ENCODE measurements around the gene POLR3H.

The POLR3H gene

DNA sequence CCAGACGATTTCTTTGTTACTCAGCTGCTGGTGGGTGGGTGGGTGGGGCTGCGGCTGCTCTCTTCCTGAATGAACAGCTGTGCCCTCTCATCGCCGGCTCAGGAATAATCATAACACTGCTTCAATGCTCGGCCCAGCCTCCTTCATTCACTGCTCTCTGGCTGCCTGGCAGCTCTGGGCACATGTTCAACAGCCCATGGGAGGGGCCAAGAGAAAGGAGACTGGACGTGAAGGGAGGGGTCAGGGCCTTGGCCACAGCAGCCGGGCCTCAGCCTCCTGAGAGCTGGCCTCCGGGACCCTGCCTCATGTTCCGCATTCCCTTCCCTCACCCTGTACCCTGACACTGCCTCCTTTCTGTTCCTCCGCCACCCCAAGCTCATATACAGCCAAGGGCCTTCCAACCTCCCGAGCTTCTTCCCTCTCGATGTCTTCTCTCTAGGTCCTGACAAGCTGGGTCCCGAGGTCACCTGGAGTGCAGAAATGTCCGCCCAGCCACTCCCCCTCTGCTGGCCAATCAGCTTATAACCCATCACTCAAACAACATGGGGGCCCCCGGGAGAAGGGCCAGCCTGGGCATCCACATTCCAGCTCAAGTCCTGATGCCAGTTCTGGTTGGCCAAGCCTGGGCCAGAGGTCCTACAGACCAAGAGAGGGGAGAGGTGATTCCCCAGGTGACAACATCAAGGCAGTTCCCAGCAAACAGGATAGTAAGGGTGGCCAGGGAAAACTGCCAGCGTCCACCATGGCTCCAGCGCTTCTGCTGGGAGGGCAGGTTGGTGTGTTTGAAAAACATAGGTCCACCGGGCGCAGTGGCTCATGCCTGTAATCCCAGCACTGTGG, 13.4 kb upstream of the POLR3H start:
- H3K27me3 Mint-ChIP-seq = peaks cover 83% of the 10 kb centered on the region
- H3K4me1 Mint-ChIP-seq = peaks cover 6% of the 10 kb centered on the region
- H3K27ac Mint-ChIP-seq = no peak overlapping the region
- no peak overlapping the region for H3K4me3 Mint-ChIP-seq
- CTCF ChIA-PET = no interaction called here
- H3K36me3 Mint-ChIP-seq = no peaks in the 10 kb centered on the region
- no peaks in the 10 kb centered on the region for H3K9me3 Mint-ChIP-seq
- no peak for DNase-seq

GRCh38 chr22:41556561-41556960, 12.3 kb upstream of the POLR3H start:
- no peak for DNase-seq
- H3K27me3 Mint-ChIP-seq = peaks cover 82% of the 10 kb centered on the region
- H3K4me3 Mint-ChIP-seq = no peak overlapping the region
- CTCF ChIA-PET = no interaction called here
- peaks cover 6% of the 10 kb centered on the region for H3K4me1 Mint-ChIP-seq
- H3K27ac Mint-ChIP-seq = no peak overlapping the region
- no peaks in the 10 kb centered on the region for H3K9me3 Mint-ChIP-seq
- H3K36me3 Mint-ChIP-seq = no peaks in the 10 kb centered on the region

DNA sequence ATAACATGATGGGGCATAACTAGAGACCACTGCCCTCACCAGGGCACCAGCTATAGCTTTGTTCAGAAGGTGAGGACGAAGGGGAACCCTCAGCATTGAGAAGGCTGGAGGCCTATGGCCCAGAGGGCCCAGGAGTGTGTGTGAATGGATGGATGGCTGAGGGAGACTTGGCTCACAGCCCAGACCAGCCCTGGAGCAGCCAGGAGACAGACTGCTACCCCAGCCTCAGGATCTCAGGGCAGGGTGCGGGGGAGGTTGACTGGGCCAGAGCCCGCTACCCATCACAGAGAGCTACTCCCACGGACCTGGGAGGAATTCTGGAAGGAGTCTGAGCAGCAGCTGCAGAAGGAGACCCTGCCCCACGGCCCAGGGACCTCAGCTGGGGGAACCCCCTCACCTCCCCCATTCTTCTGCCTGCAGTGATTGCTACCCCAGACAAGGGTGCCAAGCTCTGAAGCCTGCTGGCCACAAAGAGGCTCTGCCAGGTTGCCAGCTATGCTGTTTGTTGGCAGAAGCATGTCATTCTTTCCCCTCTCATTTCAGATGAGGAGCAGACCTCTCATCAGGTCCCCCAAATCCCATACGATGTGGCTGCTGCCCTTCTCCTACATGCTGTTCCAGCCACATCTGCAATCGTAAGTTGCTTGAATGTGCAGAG, 11.2 kb upstream of the POLR3H start:
- no peak for DNase-seq
- no peak overlapping the region for H3K4me3 Mint-ChIP-seq
- no peak overlapping the region for H3K27ac Mint-ChIP-seq
- CTCF ChIA-PET = interaction anchor here (1.0 kb wide), 1 partner anchor 75 kb away, joined by 3 read pairs; no protein-coding TSS in a partner anchor
- H3K9me3 Mint-ChIP-seq = no peaks in the 10 kb centered on the region
- no peaks in the 10 kb centered on the region for H3K36me3 Mint-ChIP-seq
- peaks cover 6% of the 10 kb centered on the region for H3K4me1 Mint-ChIP-seq
- H3K27me3 Mint-ChIP-seq = peaks cover 80% of the 10 kb centered on the region

DNA sequence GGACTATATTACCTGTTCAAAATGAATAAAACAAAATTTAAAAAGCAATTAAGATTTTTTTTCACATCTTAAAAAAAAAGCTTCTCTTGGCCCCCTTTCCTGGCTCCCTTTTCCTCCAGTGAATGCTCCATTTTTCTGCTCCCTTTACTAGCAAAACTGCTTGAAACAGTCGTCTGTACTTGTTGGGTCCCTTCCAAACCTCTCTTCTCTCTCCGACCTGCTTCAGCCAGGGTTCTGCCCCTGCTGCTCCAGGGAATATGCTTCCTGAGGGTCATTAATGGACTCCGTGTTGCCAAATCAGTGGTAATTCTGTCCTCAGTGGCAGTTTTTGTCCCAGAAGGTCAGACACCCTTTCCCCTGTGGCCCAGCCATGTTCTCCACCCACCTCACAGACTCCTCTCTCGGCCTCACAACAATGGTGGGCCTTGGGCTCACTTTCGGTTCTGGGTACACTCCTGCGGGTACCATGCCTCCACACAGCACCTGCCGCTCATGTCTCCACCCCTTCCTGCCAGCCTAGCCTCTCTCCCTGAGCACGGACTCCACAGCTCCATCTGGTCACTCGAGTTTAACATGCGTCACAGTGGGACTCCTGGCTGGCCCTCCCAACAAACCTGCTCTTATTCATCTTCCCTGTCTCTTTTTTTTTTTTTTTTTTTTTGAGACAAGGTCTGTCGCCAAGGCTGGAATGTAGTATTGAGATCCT, 7.8 kb upstream of the POLR3H start:
- H3K27me3 Mint-ChIP-seq = peaks cover 62% of the 10 kb centered on the region
- no peaks in the 10 kb centered on the region for H3K9me3 Mint-ChIP-seq
- H3K4me1 Mint-ChIP-seq = peaks cover 2% of the 10 kb centered on the region
- CTCF ChIA-PET = interaction anchor here (0.7 to 1.0 kb wide), 2 partner anchors 9 to 13 kb away, joined by 3 read pairs; no protein-coding TSS in a partner anchor
- no peaks in the 10 kb centered on the region for H3K36me3 Mint-ChIP-seq
- H3K4me3 Mint-ChIP-seq = no peak overlapping the region
- H3K27ac Mint-ChIP-seq = no peak overlapping the region
- DNase-seq = no peak

DNA sequence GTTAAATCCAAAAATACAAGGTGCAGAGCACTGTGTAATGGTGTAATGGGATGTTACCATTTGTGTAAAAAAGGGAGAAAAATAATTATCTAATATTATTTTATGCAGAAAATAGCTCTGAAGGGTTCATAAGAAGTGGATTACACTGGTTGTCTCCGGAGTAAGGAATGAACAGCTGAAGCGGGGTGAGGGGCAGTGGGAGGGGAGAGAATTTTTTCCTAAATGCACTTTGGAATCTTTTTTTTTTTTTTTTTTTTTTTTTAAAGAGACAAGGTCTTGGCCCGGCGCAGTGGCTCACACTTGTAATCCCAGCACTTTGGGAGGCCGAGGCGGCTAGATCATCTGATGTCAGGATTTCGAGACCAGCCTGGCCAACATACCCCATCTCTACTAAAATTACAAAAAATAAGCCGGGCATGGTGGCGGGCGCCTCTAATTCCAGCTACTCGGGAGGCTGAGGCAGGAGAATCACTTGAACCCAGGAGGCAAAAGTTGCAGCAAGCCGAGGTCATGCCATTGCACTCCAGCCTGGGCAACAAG, 6.8 kb upstream of the POLR3H start:
- H3K27me3 Mint-ChIP-seq = peaks cover 57% of the 10 kb centered on the region
- no peak for DNase-seq
- no peak overlapping the region for H3K4me3 Mint-ChIP-seq
- no peaks in the 10 kb centered on the region for H3K36me3 Mint-ChIP-seq
- no peak overlapping the region for H3K27ac Mint-ChIP-seq
- H3K9me3 Mint-ChIP-seq = no peaks in the 10 kb centered on the region
- no peaks in the 10 kb centered on the region for H3K4me1 Mint-ChIP-seq
- CTCF ChIA-PET = interaction anchor here (0.6 kb wide), 2 partner anchors 15 to 34 kb away, joined by 3 read pairs; no protein-coding TSS in a partner anchor

DNA sequence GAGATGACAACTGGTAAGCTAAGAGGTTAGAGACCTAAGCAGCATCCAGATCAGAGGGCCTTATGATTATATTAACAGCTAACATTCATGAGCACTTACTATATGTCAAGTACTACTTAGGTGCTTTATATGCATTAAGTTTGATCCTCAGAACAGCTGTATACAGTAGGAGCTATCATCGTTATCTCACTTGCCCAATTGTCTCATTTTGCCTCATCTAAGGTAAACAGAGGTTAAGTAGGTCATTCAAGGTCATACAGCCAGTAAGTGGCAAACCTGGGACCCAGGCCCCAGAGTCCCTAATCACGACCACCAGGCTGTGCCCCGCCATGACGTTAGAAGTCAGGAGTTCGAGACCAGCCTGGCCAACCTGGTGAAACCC, 4.6 kb upstream of the POLR3H start:
- Mint-ChIP-seq H3K4me3 (no peak overlapping the region), H3K4me1 (peaks cover 10% of the 10 kb centered on the region), H3K9me3 (no peaks in the 10 kb centered on the region), H3K27ac (no peak overlapping the region), H3K36me3 (peaks cover 1% of the 10 kb centered on the region), H3K27me3 (peaks cover 46% of the 10 kb centered on the region)
- CTCF ChIA-PET = interaction anchor here (1.1 kb wide), 1 partner anchor 31 kb away, joined by 4 read pairs; no protein-coding TSS in a partner anchor
- DNase-seq = no peak

GRCh38 chr22:41544671-41545476, 604 bp upstream of the POLR3H start:
- Mint-ChIP-seq H3K36me3 (peaks cover 13% of the 10 kb centered on the region), H3K27ac (peak overlapping the region; percentile 77), H3K9me3 (no peaks in the 10 kb centered on the region), H3K4me3 (peak overlapping the region; percentile 96), H3K4me1 (peaks cover 39% of the 10 kb centered on the region), H3K27me3 (peaks cover 16% of the 10 kb centered on the region)
- CTCF ChIA-PET = interaction anchor here (1.4 kb wide), 2 partner anchors 52 to 76 kb away, joined by 4 to 8 read pairs; partner anchors contain the start of genes DESI1 and XRCC6
- no peak for DNase-seq

- no peak for DNase-seq
- peaks cover 4% of the 10 kb centered on the region for H3K27me3 Mint-ChIP-seq
- CTCF ChIA-PET = interaction anchor here (0.9 to 1.4 kb wide), 3 partner anchors 55 to 138 kb away, joined by 3 to 4 read pairs (median 4); no protein-coding TSS in a partner anchor
- H3K4me1 Mint-ChIP-seq = peaks cover 39% of the 10 kb centered on the region
- H3K4me3 Mint-ChIP-seq = peak overlapping the region; percentile 96
- peak overlapping the region; percentile 77 for H3K27ac Mint-ChIP-seq
- H3K9me3 Mint-ChIP-seq = no peaks in the 10 kb centered on the region
- peaks cover 17% of the 10 kb centered on the region for H3K36me3 Mint-ChIP-seq
Observed at GRCh38 chr22:41542224-41542623, 2.0 kb downstream of the POLR3H start.

DNA sequence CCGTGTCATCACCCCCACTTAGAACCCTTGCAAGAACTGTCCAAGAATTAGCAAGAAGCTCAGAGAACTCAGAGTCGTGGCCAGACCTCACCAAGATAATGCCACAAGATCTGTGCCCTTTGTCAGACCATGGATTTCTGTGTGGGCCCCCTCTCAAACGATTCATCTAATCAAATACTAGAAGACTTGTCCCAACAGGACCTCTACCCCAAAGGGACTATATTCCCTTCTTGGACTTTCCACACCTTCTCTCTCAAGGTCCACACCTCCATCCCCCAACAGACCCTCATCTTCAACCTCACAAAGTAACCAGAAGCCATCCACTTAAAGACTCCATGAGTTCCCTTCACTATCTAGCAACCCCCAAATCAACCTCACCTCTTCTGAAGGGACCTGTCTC, 2.8 kb downstream of the POLR3H start:
- peaks cover 17% of the 10 kb centered on the region for H3K36me3 Mint-ChIP-seq
- no peaks in the 10 kb centered on the region for H3K9me3 Mint-ChIP-seq
- no peak for DNase-seq
- H3K27me3 Mint-ChIP-seq = no peaks in the 10 kb centered on the region
- no peak overlapping the region for H3K27ac Mint-ChIP-seq
- CTCF ChIA-PET = interaction anchor here (0.9 to 1.4 kb wide), 2 partner anchors 17 to 56 kb away, joined by 3 to 4 read pairs; no protein-coding TSS in a partner anchor
- peaks cover 39% of the 10 kb centered on the region for H3K4me1 Mint-ChIP-seq
- H3K4me3 Mint-ChIP-seq = no peak overlapping the region

DNA sequence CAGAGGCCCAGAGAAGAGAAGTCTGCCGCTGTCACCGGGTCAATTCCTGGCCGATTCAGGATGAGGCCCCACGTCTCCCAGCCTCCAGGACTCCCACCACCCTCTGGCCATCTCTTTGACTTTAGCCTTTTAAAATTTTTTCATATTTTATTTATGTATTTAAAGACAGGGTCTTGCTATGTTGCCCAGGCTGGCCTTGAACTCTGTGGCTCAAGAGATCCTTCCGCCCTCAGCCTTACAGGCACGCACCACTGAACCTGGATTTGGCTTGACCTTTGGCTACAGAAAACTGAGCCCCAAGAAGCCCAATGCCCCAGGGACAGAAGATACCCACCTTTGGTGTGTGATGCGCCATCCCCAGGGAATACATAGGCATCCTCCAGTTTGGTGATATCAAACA, 3.9 kb downstream of the POLR3H start:
- no peak overlapping the region for H3K4me3 Mint-ChIP-seq
- DNase-seq = no peak
- H3K27ac Mint-ChIP-seq = no peak overlapping the region
- peaks cover 17% of the 10 kb centered on the region for H3K36me3 Mint-ChIP-seq
- H3K4me1 Mint-ChIP-seq = peaks cover 39% of the 10 kb centered on the region
- no peaks in the 10 kb centered on the region for H3K9me3 Mint-ChIP-seq
- H3K27me3 Mint-ChIP-seq = no peaks in the 10 kb centered on the region
- CTCF ChIA-PET = interaction anchor here (0.9 kb wide), 1 partner anchor 15 kb away, joined by 3 read pairs; no protein-coding TSS in a partner anchor

- CTCF ChIA-PET = no interaction called here
- peaks cover 38% of the 10 kb centered on the region for H3K4me1 Mint-ChIP-seq
- no peak for DNase-seq
- no peak overlapping the region for H3K27ac Mint-ChIP-seq
- peaks cover 17% of the 10 kb centered on the region for H3K36me3 Mint-ChIP-seq
- no peaks in the 10 kb centered on the region for H3K27me3 Mint-ChIP-seq
- H3K4me3 Mint-ChIP-seq = no peak overlapping the region
- H3K9me3 Mint-ChIP-seq = no peaks in the 10 kb centered on the region
Observed at GRCh38 chr22:41540006-41540315, 4.3 kb downstream of the POLR3H start.

DNA sequence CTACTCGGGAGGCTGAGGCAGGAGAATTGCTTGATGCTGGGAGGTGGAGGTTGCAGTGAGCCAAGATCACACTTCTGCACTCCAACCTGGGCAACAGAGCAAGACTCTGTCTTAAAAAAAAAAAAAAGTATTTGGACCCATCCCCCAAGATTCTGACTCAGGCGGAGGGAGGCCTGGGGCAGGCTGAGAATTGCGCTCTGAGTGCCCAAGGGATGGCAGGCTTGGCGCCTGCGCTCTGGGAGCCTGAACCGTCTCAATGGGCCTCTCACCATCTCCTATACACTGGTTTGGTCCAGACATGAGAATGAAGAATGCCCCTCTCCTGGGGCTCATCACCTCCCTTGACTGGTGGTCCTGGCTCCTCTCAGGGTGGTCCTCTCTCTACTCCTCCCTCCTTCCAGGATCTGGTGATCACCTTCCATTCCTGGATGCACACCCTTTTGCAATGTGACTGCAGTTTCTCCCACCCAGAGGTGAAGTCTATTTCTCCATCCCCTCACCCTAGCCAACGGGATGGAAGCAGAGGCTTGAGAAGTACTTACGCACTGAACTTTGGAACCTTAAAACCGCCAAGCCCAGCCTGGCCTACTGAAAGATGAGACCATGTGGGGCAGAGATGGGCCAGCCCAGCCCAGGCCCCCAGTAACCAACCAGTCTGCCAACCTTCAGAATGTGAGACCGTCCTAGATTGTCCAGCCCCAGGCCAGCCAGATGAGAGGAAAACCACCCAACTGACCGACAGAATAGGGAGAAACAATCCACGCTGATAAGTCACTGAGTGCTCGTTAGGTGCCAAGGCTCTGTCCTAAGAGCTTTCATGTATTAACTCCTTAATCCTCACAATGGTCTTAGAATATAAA, 4.9 kb downstream of the POLR3H start:
- H3K4me3 Mint-ChIP-seq = no peak overlapping the region
- H3K27ac Mint-ChIP-seq = no peak overlapping the region

DNA sequence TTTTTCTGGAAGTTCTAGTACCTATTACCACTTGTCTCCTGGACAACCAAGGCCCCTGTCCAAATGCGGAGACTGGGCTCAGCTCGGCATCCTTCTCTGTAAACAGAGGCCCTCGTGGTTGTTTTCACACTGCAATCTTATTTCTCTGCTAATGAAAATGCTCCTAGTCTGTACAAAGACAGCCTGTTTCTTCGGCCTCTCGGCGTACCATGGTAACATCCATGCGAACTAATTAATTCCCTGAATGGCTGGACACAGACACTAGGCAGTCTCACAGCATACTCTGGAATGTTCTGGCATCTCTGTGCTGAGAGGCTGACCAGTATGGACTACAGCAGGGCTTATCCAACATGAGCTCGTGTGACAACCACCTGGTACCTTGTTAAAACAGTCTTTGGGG, 5.7 kb downstream of the POLR3H start:
- no peak overlapping the region for H3K27ac Mint-ChIP-seq
- DNase-seq = no peak
- no peaks in the 10 kb centered on the region for H3K27me3 Mint-ChIP-seq
- H3K9me3 Mint-ChIP-seq = no peaks in the 10 kb centered on the region
- H3K4me3 Mint-ChIP-seq = no peak overlapping the region
- CTCF ChIA-PET = no interaction called here
- H3K4me1 Mint-ChIP-seq = peaks cover 28% of the 10 kb centered on the region
- peaks cover 19% of the 10 kb centered on the region for H3K36me3 Mint-ChIP-seq

More for the DNA sequence above, 4.9 kb downstream of the POLR3H start:
- CTCF ChIA-PET = no interaction called here
- peaks cover 17% of the 10 kb centered on the region for H3K36me3 Mint-ChIP-seq
- peaks cover 32% of the 10 kb centered on the region for H3K4me1 Mint-ChIP-seq
- H3K27me3 Mint-ChIP-seq = no peaks in the 10 kb centered on the region
- no peaks in the 10 kb centered on the region for H3K9me3 Mint-ChIP-seq
- DNase-seq = no peak

Measured in activated naive CD4-positive, alpha-beta T cell treated with anti-CD3 and anti-CD28 coated beads, Interleukin-2, amount 10 ng/mL, durations not matched to agents 7 days and 5 days (primary cell).